H1 (cell line): Measurements from ENCODE around the gene RNF113B. TPM values are rescaled to one million over a fixed set of nuclear protein-coding genes. Genes with fewer than 3 reads are reported as not detected.

Experiments
- CTCF ChIA-PET: fragments of 300-600 bp; sonication (Branson Sonifier 250); formaldehyde crosslinking; loops from one replicate; lab custom pipeline; 2021; ENCODE audit not compliant: partially characterized antibody; lab: Charles Lee
- POLR2A ChIA-PET: fragments of 300-600 bp; sonication (Branson Sonifier 250); formaldehyde crosslinking; loops from one replicate; lab custom pipeline; 2021; ENCODE audit warnings: inconsistent platforms; ENCODE audit not compliant: partially characterized antibody; lab: Charles Lee
- DNase-seq, 2 experiments: peaks; one replicate each; pipeline versions ENCODE4 v3.0.0 to v3.0.0-alpha.2; 2010 to 2022; ENCODE audit warnings: low spot score in 2 of 2, low read depth in 1 of 2, mixed read lengths in 1 of 2
- FAIRE-seq: peaks from 2 replicates; lab custom pipeline; 2011; peaks lifted over from hg19 to GRCh38; lab: Jason Lieb, UNC
- H2AFZ ChIP-seq: 2 replicates; pipeline ENCODE4 v1.8.1; 2012; ENCODE audit warnings: low read length, inconsistent platforms
- H2AK5ac ChIP-seq: 2 replicates; pipeline ENCODE4 v1.6.1; 2013; ENCODE audit warnings: low read depth, low read length
- H2BK120ac ChIP-seq: replicated peaks from 2 replicates; pipeline ENCODE3; 2013; ENCODE audit warnings: low read depth, low read length, inconsistent platforms
- H2BK12ac ChIP-seq: 2 replicates; pipeline ENCODE4 v1.6.1; 2013; ENCODE audit warnings: low read depth, low read length
- H2BK15ac ChIP-seq: 2 replicates; pipeline ENCODE4 v1.6.1; 2013; ENCODE audit warnings: low read length
- H2BK20ac ChIP-seq: 2 replicates; pipeline ENCODE4 v1.6.1; 2013; ENCODE audit warnings: low read length
- H2BK5ac ChIP-seq: 2 replicates; pipeline ENCODE4 v1.6.1; 2013; ENCODE audit warnings: low read depth, low read length
- H3K14ac ChIP-seq: 2 replicates; pipeline ENCODE4 v1.6.1; 2013; ENCODE audit warnings: inconsistent platforms; ENCODE audit not compliant: insufficient read length
- H3K18ac ChIP-seq: 2 replicates; pipeline ENCODE4 v1.6.1; 2013; ENCODE audit warnings: low read length; ENCODE audit errors: extremely low read depth
- H3K23ac ChIP-seq: 2 replicates; pipeline ENCODE4 v1.6.1; 2013; ENCODE audit warnings: inconsistent platforms; ENCODE audit not compliant: insufficient read length
- H3K23me2 ChIP-seq: 2 replicates; pipeline ENCODE4 v1.6.1; 2013; ENCODE audit warnings: low read depth, low read length
- H3K27ac ChIP-seq: 2 replicates; pipeline ENCODE4 v1.6.1; 2011; ENCODE audit warnings: low read depth, low read length, inconsistent platforms
- H3K27me3 ChIP-seq, 4 experiments: replicated peaks in 1 of 4; 1 replicate in 1 of 4; 2 replicates in 3 of 4; pipeline versions ENCODE4 v1.6.1 to v1.8.1; 2011 to 2013; ENCODE audit warnings: low read length in 3 of 4, mild to moderate bottlenecking in 3 of 4, inconsistent platforms in 2 of 4, mixed read lengths in 2 of 4, moderate library complexity in 1 of 4; ENCODE audit not compliant: control insufficient read depth in 3 of 4, insufficient read depth in 3 of 4; ENCODE audit errors: extremely low read depth in 1 of 4
- H3K36me3 ChIP-seq, 4 experiments: 2 replicates each; pipeline versions ENCODE4 v1.6.1 to v1.8.1; 2011 to 2013; ENCODE audit warnings: mild to moderate bottlenecking in 4 of 4, low read length in 3 of 4, moderate library complexity in 2 of 4, control low read depth in 1 of 4, inconsistent platforms in 1 of 4; ENCODE audit not compliant: insufficient read depth in 4 of 4, control insufficient read depth in 2 of 4
- H3K4ac ChIP-seq: replicated peaks from 2 replicates; pipeline ENCODE3; 2013; ENCODE audit warnings: low read length, low read depth, mixed read lengths, inconsistent platforms; ENCODE audit not compliant: insufficient read length
- H3K4me1 ChIP-seq, 4 experiments: replicated peaks in 1 of 4; 1 replicate in 1 of 4; 2 replicates in 3 of 4; pipeline versions ENCODE4 v1.6.1 to v1.8.1; 2011 to 2013; ENCODE audit warnings: low read length in 3 of 4, inconsistent platforms in 2 of 4, mixed read lengths in 1 of 4; ENCODE audit not compliant: insufficient read depth in 4 of 4, control insufficient read depth in 3 of 4
- H3K4me2 ChIP-seq, 2 experiments: 2 replicates each; pipeline versions ENCODE4 v1.6.1 to v1.8.1; 2011 to 2013; ENCODE audit warnings: low read depth in 2 of 2, low read length in 2 of 2, control low read depth in 1 of 2, inconsistent platforms in 1 of 2, mild to moderate bottlenecking in 1 of 2; ENCODE audit not compliant: insufficient read depth in 1 of 2
- H3K4me3 ChIP-seq, 4 experiments: fragments of 200-600, 300-600 bp in 1 of 4; sonication (generic), shearing (Covaris generic), sonication (Bioruptor Twin) in 1 of 4; 2 replicates each; pipeline versions ENCODE4 v1.5.1 to v1.8.1; 2011 to 2016; ENCODE audit warnings: low read length in 4 of 4, low read depth in 3 of 4, control low read depth in 2 of 4, inconsistent platforms in 2 of 4, mild to moderate bottlenecking in 2 of 4, mixed read lengths in 1 of 4, moderate library complexity in 1 of 4; ENCODE audit not compliant: insufficient read depth in 2 of 4; ENCODE audit errors: extremely low read depth in 1 of 4
- H3K56ac ChIP-seq: replicated peaks from 2 replicates; pipeline ENCODE3; 2013; ENCODE audit warnings: low read depth, mild to moderate bottlenecking, mixed read lengths, low read length, inconsistent platforms; ENCODE audit not compliant: insufficient read length
- H3K79me1 ChIP-seq: 2 replicates; pipeline ENCODE4 v1.6.1; 2013; ENCODE audit warnings: low read depth, low read length, control low read depth
- H3K79me2 ChIP-seq, 2 experiments: 2 replicates each; pipeline versions ENCODE4 v1.6.1 to v1.8.1; 2012 to 2013; ENCODE audit warnings: low read length in 2 of 2, mild to moderate bottlenecking in 2 of 2, inconsistent platforms in 1 of 2; ENCODE audit not compliant: insufficient read depth in 2 of 2, control insufficient read depth in 1 of 2
- H3K9ac ChIP-seq, 4 experiments: replicated peaks in 1 of 4; 1 replicate in 1 of 4; 2 replicates in 3 of 4; pipeline versions ENCODE4 v1.6.1 to v1.8.1; 2011 to 2013; ENCODE audit warnings: low read depth in 3 of 4, low read length in 3 of 4, control low read depth in 2 of 4, mild to moderate bottlenecking in 2 of 4, moderate library complexity in 2 of 4, inconsistent platforms in 1 of 4; ENCODE audit errors: extremely low read depth in 1 of 4
- H3K9me3 ChIP-seq, 2 experiments: 2 replicates each; pipeline versions ENCODE4 v1.6.1 to v1.8.1; 2012 to 2013; ENCODE audit warnings: mild to moderate bottlenecking in 2 of 2, moderate library complexity in 2 of 2, control low read depth in 1 of 2, inconsistent platforms in 1 of 2, low read depth in 1 of 2, low read length in 1 of 2, mixed read lengths in 1 of 2; ENCODE audit not compliant: insufficient read depth in 2 of 2
- H4K20me1 ChIP-seq, 2 experiments: replicated peaks in 1 of 2; 2 replicates each; pipeline versions ENCODE3 to v1.8.1; 2011 to 2013; ENCODE audit warnings: inconsistent platforms in 2 of 2, low read length in 2 of 2, mild to moderate bottlenecking in 1 of 2; ENCODE audit not compliant: insufficient read depth in 2 of 2, control insufficient read depth in 1 of 2
- H4K5ac ChIP-seq: 2 replicates; pipeline ENCODE4 v1.6.1; 2013; ENCODE audit warnings: low read length, low read depth, mixed read lengths, inconsistent platforms; ENCODE audit not compliant: insufficient read length
- H4K8ac ChIP-seq: 2 replicates; pipeline ENCODE4 v1.8.0; 2013; ENCODE audit warnings: mild to moderate bottlenecking, moderate library complexity, low read length, inconsistent platforms; ENCODE audit not compliant: insufficient read depth; ENCODE audit errors: extremely low read depth
- H4K91ac ChIP-seq: replicated peaks from 2 replicates; pipeline ENCODE3; 2013; ENCODE audit warnings: low read length, mixed read lengths, inconsistent platforms; ENCODE audit not compliant: insufficient read length
- ASH2L ChIP-seq: fragments of 200-600, 300-600 bp; sonication (generic); IDR thresholded peaks from one replicate; pipeline ENCODE4 v1.7.1; 2017; ENCODE audit warnings: low read length
- BACH1 ChIP-seq: IDR thresholded peaks from 2 replicates; pipeline ENCODE4 v1.6.1; 2012; ENCODE audit warnings: low read length, improper control_type of control experiment
- CHD2 ChIP-seq: IDR thresholded peaks from 2 replicates; pipeline ENCODE4 v1.6.1; 2012; ENCODE audit warnings: low read length, improper control_type of control experiment
- CTBP2 ChIP-seq: IDR thresholded peaks from 2 replicates; pipeline ENCODE4 v1.7.0; 2011; ENCODE audit warnings: borderline replicate concordance, mild to moderate bottlenecking, moderate library complexity, mixed read lengths, low read length; ENCODE audit not compliant: insufficient read depth, insufficient read length
- EGR1 ChIP-seq: IDR thresholded peaks from 2 replicates; pipeline ENCODE4 v1.6.1; 2011; ENCODE audit warnings: low read depth, low read length, borderline replicate concordance
- GABPA ChIP-seq: IDR thresholded peaks from 2 replicates; pipeline ENCODE4 v1.6.1; 2011; ENCODE audit warnings: mild to moderate bottlenecking, low read length, moderate library complexity, borderline replicate concordance; ENCODE audit not compliant: insufficient read depth
- MAFK ChIP-seq: IDR thresholded peaks from 2 replicates; pipeline ENCODE4 v1.6.1; 2012; ENCODE audit warnings: low read depth, mild to moderate bottlenecking, improper control_type of control experiment, low read length
- RAD21 ChIP-seq, 2 experiments: IDR thresholded peaks in 1 of 2; conservative IDR thresholded peaks in 1 of 2; 2 replicates each; pipeline ENCODE4 v1.6.1; 2011; ENCODE audit warnings: low read depth in 2 of 2, low read length in 2 of 2, improper control_type of control experiment in 1 of 2, inconsistent platforms in 1 of 2, mild to moderate bottlenecking in 1 of 2, moderate library complexity in 1 of 2
- RXRA ChIP-seq: IDR thresholded peaks from 2 replicates; pipeline ENCODE4 v1.6.1; 2011; ENCODE audit warnings: low read depth, mild to moderate bottlenecking, low read length, moderate library complexity; ENCODE audit not compliant: insufficient read depth
- SRF ChIP-seq: IDR thresholded peaks from 2 replicates; pipeline ENCODE4 v1.6.1; 2011; ENCODE audit warnings: mild to moderate bottlenecking, low read depth, low read length, moderate library complexity
- YY1 ChIP-seq: IDR thresholded peaks from 2 replicates; pipeline ENCODE4 v1.6.1; 2011; ENCODE audit warnings: low read depth, mild to moderate bottlenecking, low read length
- WGBS, 2 experiments: shearing (Covaris generic) in 1 of 2; methylation state at CpG; one replicate each; pipeline versions ENCODE4 v1.1.6 to v1.1.7; 2013 to 2015; ENCODE audit warnings: low lambda C conversion rate in 2 of 2, mixed read lengths in 2 of 2, inconsistent platforms in 1 of 2, low coverage in 1 of 2, missing lambda C conversion rate in 1 of 2; ENCODE audit not compliant: insufficient replicate concordance in 2 of 2, insufficient coverage in 1 of 2, insufficient read length in 1 of 2; ENCODE audit errors: extremely low coverage in 1 of 2, missing lambda C conversion rate in 1 of 2; 5-methylcytosine and 5-hydroxymethylcytosine counted together
- polyA plus RNA-seq, 7 experiments: library from polyadenylated mRNA; depleted of rRNA in 3 of 7; stranded (reverse) in 5 of 7; unstranded in 2 of 7; fragments of >200 nt in 5 of 7; fragments of 200-250 nt in 2 of 7; gene quantifications; 1 replicate in 5 of 7; 2 replicates in 1 of 7; 4 replicates in 1 of 7; pipeline versions ENCODE4 v1.2.1 to v1.2.3, GENCODE V29; 2011 to 2013; ENCODE audit warnings: missing spikeins in 2 of 7, mixed read lengths in 2 of 7
- total RNA-seq: library from RNA; stranded (reverse); fragmentation: NEBNext Ultra II Directional; extraction: Animal tissue kit (Norgen Biotek cat#: 25700); gene quantifications from 2 replicates; pipeline ENCODE4 v1.2.1, GENCODE V29; 2021
- TF ChIP-seq, protein P1 (sequence below): IDR thresholded peaks from 2 replicates; pipeline ENCODE4 v1.6.1; 2011; ENCODE audit warnings: low read depth, mild to moderate bottlenecking, low read length; ENCODE audit not compliant: insufficient read depth

Gene RNF113B
- total and polyA plus RNA-seq, 2 of the 8 experiments (the other 6 are each of a cell fraction or from before 2014, with no cell fraction given): not detected

DNA sequence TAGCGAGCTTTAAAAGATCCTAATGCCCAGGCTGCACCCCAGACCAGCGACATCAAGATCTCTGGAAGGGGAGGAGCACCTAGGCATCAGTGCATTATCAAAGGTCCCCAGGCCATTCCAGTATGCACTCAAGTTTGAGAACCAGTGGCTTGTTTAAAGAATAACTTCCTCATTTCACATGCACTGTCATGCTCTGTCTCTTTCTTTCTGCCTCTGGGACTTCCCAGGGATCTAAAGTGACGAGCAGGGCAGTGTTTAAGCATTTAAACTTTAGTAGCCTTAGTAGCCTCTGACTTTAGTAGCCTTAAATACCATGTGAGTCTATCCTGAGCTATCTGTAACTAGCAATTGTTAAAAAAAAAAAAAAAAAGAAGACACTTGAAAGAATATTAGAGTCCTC lies 43.1 kb downstream of the RNF113B start:
- FAIRE-seq (no peak), DNase-seq (no peak)
- Histone ChIP-seq H3K79me1 (no peaks in the 10 kb centered on the region), H3K36me3 (no peaks in the 10 kb centered on the region), H3K79me2 (no peaks in the 10 kb centered on the region), H3K4me2 (no peak overlapping the region), H2AFZ (no peak overlapping the region), H2BK15ac (no peak overlapping the region), H3K14ac (no peak overlapping the region), H3K9ac (no peak overlapping the region), H3K23ac (no peak overlapping the region), H3K4me3 (no peak overlapping the region), H3K4ac (no peak overlapping the region), H3K27ac (no peak overlapping the region), H3K18ac (no peak overlapping the region), H4K20me1 (no peaks in the 10 kb centered on the region), H3K23me2 (no peaks in the 10 kb centered on the region), H4K5ac (no peak overlapping the region), H3K27me3 (no peaks in the 10 kb centered on the region), H3K4me1 (no peaks in the 10 kb centered on the region), H2BK5ac (no peak overlapping the region), H2BK20ac (no peak overlapping the region), H2AK5ac (no peak overlapping the region), H3K9me3 (no peaks in the 10 kb centered on the region), H2BK12ac (no peak overlapping the region), H4K91ac (no peak overlapping the region), H2BK120ac (no peak overlapping the region), H3K56ac (no peak overlapping the region), H4K8ac (no peak overlapping the region)
- no peak for TF ChIP-seq RAD21 (IDR thresholded peaks at IDR 0.05 in 1 of 2, conservative IDR thresholded peaks at IDR 0.05 in 1 of 2; ENCODE audit: low read depth in 2 of 2, low read length in 2 of 2)
- no peak for TF ChIP-seq BACH1
- TF ChIP-seq YY1: no peak
- no peak for TF ChIP-seq GABPA
- no peak for TF ChIP-seq ASH2L
- no peak for TF ChIP-seq CHD2
- no peak for TF ChIP-seq SRF
- no peak for TF ChIP-seq MAFK
- no peak for TF ChIP-seq CTBP2
- TF ChIP-seq, protein P1, sequence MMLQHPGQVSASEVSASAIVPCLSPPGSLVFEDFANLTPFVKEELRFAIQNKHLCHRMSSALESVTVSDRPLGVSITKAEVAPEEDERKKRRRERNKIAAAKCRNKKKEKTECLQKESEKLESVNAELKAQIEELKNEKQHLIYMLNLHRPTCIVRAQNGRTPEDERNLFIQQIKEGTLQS: no peak
- TF ChIP-seq EGR1: no peak
- no peak for TF ChIP-seq RXRA
- ChIA-PET POLR2A (interaction anchor here (0.7 kb wide), 1 partner anchor 8 kb away, joined by 3 read pairs; no protein-coding TSS in a partner anchor), CTCF (interaction anchor here (0.6 to 1.1 kb wide), 3 partner anchors 31 to 271 kb away, joined by 3 to 5 read pairs (median 3); no protein-coding TSS in a partner anchor)
- 87% methylated on average over 3 of the region's 3 CpGs; no CpG with 5 or more reads in 1 of the 2 experiments for WGBS, 2 experiments
